GM23338 (cell line): Measurements from ENCODE around the gene EML1. TPM values are rescaled to one million over a fixed set of nuclear protein-coding genes. Genes with fewer than 3 reads are reported as not detected.

Experiments used
- ATAC-seq: fragments of 200-7000 bp; cut with Tn5 transposase; 3 replicates; pipeline ENCODE4 v1.9.1; 2020
- DNase-seq: peaks from one replicate; pipeline ENCODE4 v3.0.0-alpha.2; 2015; ENCODE audit warnings: low spot score
- H2AFZ ChIP-seq: fragments of 200-600 bp; sonication (generic); 2 replicates; pipeline ENCODE4 v1.8.0; 2016; ENCODE audit warnings: antibody characterized with exemption, mild to moderate bottlenecking, moderate library complexity
- H3F3A ChIP-seq: fragments of 200-600 bp; sonication (generic); replicated peaks from 2 replicates; pipeline ENCODE4 v1.8.0; 2017; ENCODE audit warnings: antibody characterized with exemption, mixed run types, low read depth
- H3K27ac ChIP-seq: fragments of 200-600 bp; sonication (generic); 2 replicates; pipeline ENCODE4 v1.6.1; 2016; ENCODE audit warnings: low read depth
- H3K27me3 ChIP-seq: fragments of 200-600 bp; sonication (generic); 2 replicates; pipeline ENCODE4 v1.8.0; 2016; ENCODE audit warnings: mild to moderate bottlenecking, mixed run types, moderate library complexity; ENCODE audit not compliant: insufficient read depth
- H3K36me3 ChIP-seq: fragments of 200-600 bp; sonication (generic); 2 replicates; pipeline ENCODE4 v1.8.0; 2016; ENCODE audit warnings: mild to moderate bottlenecking; ENCODE audit not compliant: insufficient read depth
- H3K4me1 ChIP-seq: fragments of 200-600 bp; sonication (generic); 2 replicates; pipeline ENCODE4 v1.8.0; 2016; ENCODE audit warnings: mild to moderate bottlenecking, moderate library complexity; ENCODE audit not compliant: insufficient read depth
- H3K4me2 ChIP-seq: fragments of 200-600 bp; sonication (generic); 2 replicates; pipeline ENCODE4 v1.7.1; 2017; ENCODE audit warnings: mixed run types
- H3K4me3 ChIP-seq: fragments of 200-600 bp; sonication (generic); 2 replicates; pipeline ENCODE4 v1.6.1; 2016; ENCODE audit warnings: mixed run types
- H3K79me2 ChIP-seq: fragments of 200-600 bp; sonication (generic); replicated peaks from 2 replicates; pipeline ENCODE4 v1.8.0; 2017; ENCODE audit warnings: mild to moderate bottlenecking; ENCODE audit not compliant: insufficient read depth
- H3K9me2 ChIP-seq: fragments of 200-600 bp; sonication (generic); 2 replicates; pipeline ENCODE4 v1.8.0; 2017; ENCODE audit not compliant: insufficient read depth
- H4K20me1 ChIP-seq: fragments of 200-600 bp; sonication (generic); replicated peaks from 2 replicates; pipeline ENCODE4 v1.8.0; 2017; ENCODE audit warnings: mild to moderate bottlenecking; ENCODE audit not compliant: insufficient read depth
- H3K27ac Mint-ChIP-seq: 2 replicates; pipeline ENCODE4 v1.8.0; 2020; ENCODE audit warnings: inconsistent platforms, mild to moderate bottlenecking, moderate library complexity, mixed read lengths
- H3K27me3 Mint-ChIP-seq: 3 replicates; pipeline ENCODE4 v1.8.0; 2022; ENCODE audit warnings: low read depth, mild to moderate bottlenecking, moderate library complexity, mixed read lengths, inconsistent platforms; ENCODE audit not compliant: insufficient read depth, poor library complexity
- H3K36me3 Mint-ChIP-seq: 3 replicates; pipeline ENCODE4 v1.8.0; 2021; ENCODE audit warnings: low read depth, mild to moderate bottlenecking, inconsistent platforms, moderate library complexity, mixed read lengths
- H3K4me1 Mint-ChIP-seq: 3 replicates; pipeline ENCODE4 v1.8.0; 2020; ENCODE audit warnings: mild to moderate bottlenecking, inconsistent platforms, mixed read lengths
- H3K4me3 Mint-ChIP-seq: 3 replicates; pipeline ENCODE4 v1.8.0; 2021; ENCODE audit warnings: moderate library complexity, mild to moderate bottlenecking, inconsistent platforms, mixed read lengths
- H3K9me3 Mint-ChIP-seq: 3 replicates; pipeline ENCODE4 v1.8.0; 2020; ENCODE audit warnings: moderate library complexity, mild to moderate bottlenecking, inconsistent platforms, mixed read lengths
- CREB1 ChIP-seq: fragments of 250-450 bp; sonication (Bioruptor Pico); IDR thresholded peaks from 2 replicates; pipeline ENCODE4 v1.5.0; 2020; ENCODE audit warnings: low read depth, mild to moderate bottlenecking, moderate library complexity
- EZH2 ChIP-seq: fragments of 200-600 bp; sonication (generic); IDR thresholded peaks from one replicate; pipeline ENCODE4 v1.8.0; 2017; ENCODE audit warnings: antibody characterized with exemption, mild to moderate bottlenecking, low read depth; ENCODE audit not compliant: unreplicated experiment
- EZH2phosphoT487 ChIP-seq: fragments of 200-600 bp; sonication (generic); IDR thresholded peaks from one replicate; pipeline ENCODE4 v1.8.1; 2018; ENCODE audit warnings: antibody characterized with exemption; ENCODE audit not compliant: unreplicated experiment
- JUNB ChIP-seq: IDR thresholded peaks from one replicate; pipeline ENCODE4 v1.6.1; 2016; ENCODE audit warnings: antibody characterized with exemption; ENCODE audit not compliant: unreplicated experiment
- NANOG ChIP-seq: IDR thresholded peaks from 2 replicates; pipeline ENCODE4 v1.6.1; 2016; ENCODE audit warnings: antibody characterized with exemption, borderline replicate concordance
- POLR2AphosphoS5 ChIP-seq: IDR thresholded peaks from 2 replicates; pipeline ENCODE4 v1.6.1; 2016; ENCODE audit warnings: antibody characterized with exemption, low read depth
- STAT1 ChIP-seq: IDR thresholded peaks from one replicate; pipeline ENCODE4 v1.6.1; 2016; ENCODE audit warnings: antibody characterized with exemption; ENCODE audit not compliant: unreplicated experiment
- ZNF114 ChIP-seq: fragments of 250-450 bp; sonication (Bioruptor Pico); IDR thresholded peaks from 2 replicates; pipeline ENCODE4 v1.5.0; 2020; ENCODE audit warnings: mild to moderate bottlenecking, moderate library complexity
- ZNF331 ChIP-seq: fragments of 250-450 bp; sonication (Bioruptor Pico); IDR thresholded peaks from 2 replicates; pipeline ENCODE4 v1.5.0; 2020; ENCODE audit warnings: low read depth, mild to moderate bottlenecking, moderate library complexity
- ZNF462 ChIP-seq: fragments of 250-450 bp; sonication (Bioruptor Pico); IDR thresholded peaks from 2 replicates; pipeline ENCODE4 v1.5.0; 2020; ENCODE audit warnings: mild to moderate bottlenecking, moderate library complexity
- polyA plus RNA-seq: library from polyadenylated mRNA; unstranded; fragments of >200 nt; fragmentation: Nextera tagmentation; extraction: Ambion mirVana; gene quantifications from 2 replicates; pipeline ENCODE4 v1.2.1, GENCODE V29; 2016
- total RNA-seq: library from RNA; depleted of rRNA; stranded (reverse); fragments of >200 nt; shearing (Covaris generic); gene quantifications from 2 replicates; pipeline ENCODE4 v1.2.3, GENCODE V29; 2014
- TF ChIP-seq, protein P1 (sequence below): IDR thresholded peaks from 2 replicates; pipeline ENCODE4 v1.6.1; 2016; ENCODE audit warnings: antibody characterized with exemption
- TF ChIP-seq, protein P2 (sequence below): IDR thresholded peaks from one replicate; pipeline ENCODE4 v1.6.1; 2018; ENCODE audit warnings: antibody characterized with exemption; ENCODE audit not compliant: unreplicated experiment
- TF ChIP-seq, protein P3 (sequence below), 2 experiments: fragments of 200-600 bp in 1 of 2; sonication (generic) in 1 of 2; conservative IDR thresholded peaks; 2 replicates each; pipeline versions ENCODE4 v1.5.1 to v1.6.1; 2016 to 2017; ENCODE audit warnings: antibody characterized with exemption in 2 of 2, low read depth in 2 of 2, mild to moderate bottlenecking in 2 of 2, moderate library complexity in 1 of 2

Gene EML1
- total and polyA plus RNA-seq, 2 experiments from 2014 or later = 7.0 to 18.1 TPM

GRCh38 chr14:99939421-99939820 lies 146.2 kb downstream of the EML1 start:
- Histone ChIP-seq H3K9me2 (no peaks in the 10 kb centered on the region), H3K4me1 (no peaks in the 10 kb centered on the region), H4K20me1 (peaks cover 3% of the 10 kb centered on the region; the same call in 1 of the 2 replicates), H3K27me3 (no peaks in the 10 kb centered on the region), H3K4me2 (no peak overlapping the region), H3F3A (no peaks in the 10 kb centered on the region), H2AFZ (no peak overlapping the region), H3K36me3 (0 out of 2 replicates have a peak, but pooled peaks cover 2% of the 10 kb centered on the region), H3K27ac (no peak overlapping the region), H3K4me3 (no peak overlapping the region), H3K79me2 (no peaks in the 10 kb centered on the region)
- Mint-ChIP-seq H3K9me3 (peaks cover 3% of the 10 kb centered on the region; the same call in 1 of the 3 replicates), H3K27ac (no peak overlapping the region), H3K27me3 (peaks cover 8% of the 10 kb centered on the region), H3K4me1 (peaks cover 6% of the 10 kb centered on the region), H3K36me3 (no peaks in the 10 kb centered on the region; the same call in 2 of the 3 replicates), H3K4me3 (no peak overlapping the region)
- no peak for DNase-seq
- TF ChIP-seq, protein P1, sequence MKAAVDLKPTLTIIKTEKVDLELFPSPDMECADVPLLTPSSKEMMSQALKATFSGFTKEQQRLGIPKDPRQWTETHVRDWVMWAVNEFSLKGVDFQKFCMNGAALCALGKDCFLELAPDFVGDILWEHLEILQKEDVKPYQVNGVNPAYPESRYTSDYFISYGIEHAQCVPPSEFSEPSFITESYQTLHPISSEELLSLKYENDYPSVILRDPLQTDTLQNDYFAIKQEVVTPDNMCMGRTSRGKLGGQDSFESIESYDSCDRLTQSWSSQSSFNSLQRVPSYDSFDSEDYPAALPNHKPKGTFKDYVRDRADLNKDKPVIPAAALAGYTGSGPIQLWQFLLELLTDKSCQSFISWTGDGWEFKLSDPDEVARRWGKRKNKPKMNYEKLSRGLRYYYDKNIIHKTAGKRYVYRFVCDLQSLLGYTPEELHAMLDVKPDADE = no peak
- no peak for TF ChIP-seq POLR2AphosphoS5
- TF ChIP-seq, protein P2, sequence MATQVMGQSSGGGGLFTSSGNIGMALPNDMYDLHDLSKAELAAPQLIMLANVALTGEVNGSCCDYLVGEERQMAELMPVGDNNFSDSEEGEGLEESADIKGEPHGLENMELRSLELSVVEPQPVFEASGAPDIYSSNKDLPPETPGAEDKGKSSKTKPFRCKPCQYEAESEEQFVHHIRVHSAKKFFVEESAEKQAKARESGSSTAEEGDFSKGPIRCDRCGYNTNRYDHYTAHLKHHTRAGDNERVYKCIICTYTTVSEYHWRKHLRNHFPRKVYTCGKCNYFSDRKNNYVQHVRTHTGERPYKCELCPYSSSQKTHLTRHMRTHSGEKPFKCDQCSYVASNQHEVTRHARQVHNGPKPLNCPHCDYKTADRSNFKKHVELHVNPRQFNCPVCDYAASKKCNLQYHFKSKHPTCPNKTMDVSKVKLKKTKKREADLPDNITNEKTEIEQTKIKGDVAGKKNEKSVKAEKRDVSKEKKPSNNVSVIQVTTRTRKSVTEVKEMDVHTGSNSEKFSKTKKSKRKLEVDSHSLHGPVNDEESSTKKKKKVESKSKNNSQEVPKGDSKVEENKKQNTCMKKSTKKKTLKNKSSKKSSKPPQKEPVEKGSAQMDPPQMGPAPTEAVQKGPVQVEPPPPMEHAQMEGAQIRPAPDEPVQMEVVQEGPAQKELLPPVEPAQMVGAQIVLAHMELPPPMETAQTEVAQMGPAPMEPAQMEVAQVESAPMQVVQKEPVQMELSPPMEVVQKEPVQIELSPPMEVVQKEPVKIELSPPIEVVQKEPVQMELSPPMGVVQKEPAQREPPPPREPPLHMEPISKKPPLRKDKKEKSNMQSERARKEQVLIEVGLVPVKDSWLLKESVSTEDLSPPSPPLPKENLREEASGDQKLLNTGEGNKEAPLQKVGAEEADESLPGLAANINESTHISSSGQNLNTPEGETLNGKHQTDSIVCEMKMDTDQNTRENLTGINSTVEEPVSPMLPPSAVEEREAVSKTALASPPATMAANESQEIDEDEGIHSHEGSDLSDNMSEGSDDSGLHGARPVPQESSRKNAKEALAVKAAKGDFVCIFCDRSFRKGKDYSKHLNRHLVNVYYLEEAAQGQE = no peak
- no peak for TF ChIP-seq ZNF114 (CRISPR knock-in tag)
- no peak for TF ChIP-seq NANOG
- no peak for TF ChIP-seq JUNB
- TF ChIP-seq CREB1 (CRISPR knock-in tag) = no peak
- TF ChIP-seq EZH2 = no peak
- TF ChIP-seq STAT1 = no peak
- no peak for TF ChIP-seq EZH2phosphoT487
- TF ChIP-seq, protein P3, sequence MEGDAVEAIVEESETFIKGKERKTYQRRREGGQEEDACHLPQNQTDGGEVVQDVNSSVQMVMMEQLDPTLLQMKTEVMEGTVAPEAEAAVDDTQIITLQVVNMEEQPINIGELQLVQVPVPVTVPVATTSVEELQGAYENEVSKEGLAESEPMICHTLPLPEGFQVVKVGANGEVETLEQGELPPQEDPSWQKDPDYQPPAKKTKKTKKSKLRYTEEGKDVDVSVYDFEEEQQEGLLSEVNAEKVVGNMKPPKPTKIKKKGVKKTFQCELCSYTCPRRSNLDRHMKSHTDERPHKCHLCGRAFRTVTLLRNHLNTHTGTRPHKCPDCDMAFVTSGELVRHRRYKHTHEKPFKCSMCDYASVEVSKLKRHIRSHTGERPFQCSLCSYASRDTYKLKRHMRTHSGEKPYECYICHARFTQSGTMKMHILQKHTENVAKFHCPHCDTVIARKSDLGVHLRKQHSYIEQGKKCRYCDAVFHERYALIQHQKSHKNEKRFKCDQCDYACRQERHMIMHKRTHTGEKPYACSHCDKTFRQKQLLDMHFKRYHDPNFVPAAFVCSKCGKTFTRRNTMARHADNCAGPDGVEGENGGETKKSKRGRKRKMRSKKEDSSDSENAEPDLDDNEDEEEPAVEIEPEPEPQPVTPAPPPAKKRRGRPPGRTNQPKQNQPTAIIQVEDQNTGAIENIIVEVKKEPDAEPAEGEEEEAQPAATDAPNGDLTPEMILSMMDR (conservative IDR thresholded peaks at IDR 0.05; ENCODE audit: low read depth in 2 of 2) = no peak
- TF ChIP-seq ZNF331 = no peak
- no peak for TF ChIP-seq ZNF462 (CRISPR knock-in tag)
- ATAC-seq = no peak
